ENCODE data around the gene BASP1.
"Not testable (repeated sequence)": the region's sequence is repeated elsewhere in the genome, so short reads cannot be mapped to it uniquely, and the experiment has no call there.

BASP1 gene

GRCh38 chr5:17255471-17256021 is 38.1 kb downstream of the BASP1 start:
- Histone ChIP-seq H3K4me3 (ENCODE audit: low read length) (no peak overlapping the region), H3K36me3 (ENCODE audit: control insufficient read depth, insufficient read depth, low read length) (no peaks in the 10 kb centered on the region), H3K9me3 (ENCODE audit: control insufficient read depth, insufficient read depth, low read length) (0 out of 2 replicates have a peak, but pooled peaks cover 2% of the 10 kb centered on the region), H3K27me3 (ENCODE audit: control insufficient read depth, insufficient read depth, low read length) (no peaks in the 10 kb centered on the region), H3K27ac (ENCODE audit: low read length) (no peak overlapping the region), H3K4me1 (ENCODE audit: control insufficient read depth, insufficient read depth, low read length) (no peaks in the 10 kb centered on the region)
- DNase-seq (ENCODE audit: low read depth, low spot score) = no peak
- WGBS (ENCODE audit: insufficient coverage, insufficient read length) = no CpG with 5 or more reads among the region's 6 CpGs

- no peak for DNase-seq (ENCODE audit: low read depth, low spot score)
- no peaks in the 10 kb centered on the region for H3K4me1 ChIP-seq (ENCODE audit: control insufficient read depth, insufficient read depth, low read length)
- H3K36me3 ChIP-seq (ENCODE audit: control insufficient read depth, insufficient read depth, low read length) = no peaks in the 10 kb centered on the region
- no peak overlapping the region for H3K4me3 ChIP-seq (ENCODE audit: low read length)
- H3K9me3 ChIP-seq (ENCODE audit: control insufficient read depth, insufficient read depth, low read length) = 0 out of 2 replicates have a peak, but pooled peaks cover 2% of the 10 kb centered on the region
- H3K27me3 ChIP-seq (ENCODE audit: control insufficient read depth, insufficient read depth, low read length) = no peaks in the 10 kb centered on the region
- no peak overlapping the region for H3K27ac ChIP-seq (ENCODE audit: low read length)
- WGBS (ENCODE audit: insufficient coverage, insufficient read length) = no CpG with 5 or more reads among the region's 3 CpGs
Observed at GRCh38 chr5:17256171-17256570, 38.7 kb downstream of the BASP1 start.

GRCh38 chr5:17256839-17257238 is 39.4 kb downstream of the BASP1 start:
- Histone ChIP-seq H3K4me3 (ENCODE audit: low read length) (no peak overlapping the region), H3K27ac (ENCODE audit: low read length) (no peak overlapping the region), H3K4me1 (ENCODE audit: control insufficient read depth, insufficient read depth, low read length) (no peaks in the 10 kb centered on the region), H3K27me3 (ENCODE audit: control insufficient read depth, insufficient read depth, low read length) (no peaks in the 10 kb centered on the region), H3K9me3 (ENCODE audit: control insufficient read depth, insufficient read depth, low read length) (0 out of 2 replicates have a peak, but pooled peaks cover 2% of the 10 kb centered on the region), H3K36me3 (ENCODE audit: control insufficient read depth, insufficient read depth, low read length) (no peaks in the 10 kb centered on the region)
- DNase-seq (ENCODE audit: low read depth, low spot score) = no peak

- no peak overlapping the region for H3K4me3 ChIP-seq (ENCODE audit: low read length)
- no peak for DNase-seq (ENCODE audit: low read depth, low spot score)
- H3K36me3 ChIP-seq (ENCODE audit: control insufficient read depth, insufficient read depth, low read length) = no peaks in the 10 kb centered on the region
- no peaks in the 10 kb centered on the region for H3K27me3 ChIP-seq (ENCODE audit: control insufficient read depth, insufficient read depth, low read length)
- no peak overlapping the region for H3K27ac ChIP-seq (ENCODE audit: low read length)
- H3K4me1 ChIP-seq (ENCODE audit: control insufficient read depth, insufficient read depth, low read length) = no peaks in the 10 kb centered on the region
- no CpG with 5 or more reads among the region's 5 CpGs for WGBS (ENCODE audit: insufficient coverage, insufficient read length)
- H3K9me3 ChIP-seq (ENCODE audit: control insufficient read depth, insufficient read depth, low read length) = 0 out of 2 replicates have a peak, but pooled peaks cover 2% of the 10 kb centered on the region
Observed at GRCh38 chr5:17257705-17258273, 40.4 kb downstream of the BASP1 start.

- 0 out of 2 replicates have a peak, but pooled peaks cover 2% of the 10 kb centered on the region for H3K9me3 ChIP-seq (ENCODE audit: control insufficient read depth, insufficient read depth, low read length)
- DNase-seq (ENCODE audit: low read depth, low spot score) = no peak
- WGBS (ENCODE audit: insufficient coverage, insufficient read length) = no CpG with 5 or more reads among the region's 2 CpGs
- H3K36me3 ChIP-seq (ENCODE audit: control insufficient read depth, insufficient read depth, low read length) = no peaks in the 10 kb centered on the region
- no peaks in the 10 kb centered on the region for H3K4me1 ChIP-seq (ENCODE audit: control insufficient read depth, insufficient read depth, low read length)
- H3K27ac ChIP-seq (ENCODE audit: low read length) = no peak overlapping the region
- no peak overlapping the region for H3K4me3 ChIP-seq (ENCODE audit: low read length)
- H3K27me3 ChIP-seq (ENCODE audit: control insufficient read depth, insufficient read depth, low read length) = no peaks in the 10 kb centered on the region
Observed at GRCh38 chr5:17258431-17258830, 41.0 kb downstream of the BASP1 start.

GRCh38 chr5:17259012-17259411 is 41.6 kb downstream of the BASP1 start:
- H3K9me3 ChIP-seq (ENCODE audit: control insufficient read depth, insufficient read depth, low read length); H3K4me3 ChIP-seq (ENCODE audit: low read length); H3K4me1 ChIP-seq (ENCODE audit: control insufficient read depth, insufficient read depth, low read length); H3K36me3 ChIP-seq (ENCODE audit: control insufficient read depth, insufficient read depth, low read length); H3K27ac ChIP-seq (ENCODE audit: low read length); H3K27me3 ChIP-seq (ENCODE audit: control insufficient read depth, insufficient read depth, low read length); DNase-seq (ENCODE audit: low read depth, low spot score): not testable (repeated sequence)
- WGBS (ENCODE audit: insufficient coverage, insufficient read length) = no CpG with 5 or more reads among the region's 4 CpGs

GRCh38 chr5:17259630-17260257 is 42.3 kb downstream of the BASP1 start:
- no peaks in the 10 kb centered on the region for H3K36me3 ChIP-seq (ENCODE audit: control insufficient read depth, insufficient read depth, low read length)
- no peak for DNase-seq (ENCODE audit: low read depth, low spot score)
- H3K4me3 ChIP-seq (ENCODE audit: low read length) = no peak overlapping the region
- no peaks in the 10 kb centered on the region for H3K4me1 ChIP-seq (ENCODE audit: control insufficient read depth, insufficient read depth, low read length)
- 0 out of 2 replicates have a peak, but pooled peaks cover 2% of the 10 kb centered on the region for H3K9me3 ChIP-seq (ENCODE audit: control insufficient read depth, insufficient read depth, low read length)
- H3K27me3 ChIP-seq (ENCODE audit: control insufficient read depth, insufficient read depth, low read length) = no peaks in the 10 kb centered on the region
- no CpG with 5 or more reads among the region's 5 CpGs for WGBS (ENCODE audit: insufficient coverage, insufficient read length)
- no peak overlapping the region for H3K27ac ChIP-seq (ENCODE audit: low read length)

GRCh38 chr5:17260549-17260948 is 43.1 kb downstream of the BASP1 start:
- Histone ChIP-seq H3K4me3 (ENCODE audit: low read length) (no peak overlapping the region), H3K27ac (ENCODE audit: low read length) (no peak overlapping the region), H3K4me1 (ENCODE audit: control insufficient read depth, insufficient read depth, low read length) (no peaks in the 10 kb centered on the region), H3K9me3 (ENCODE audit: control insufficient read depth, insufficient read depth, low read length) (0 out of 2 replicates have a peak, but pooled peaks cover 2% of the 10 kb centered on the region), H3K36me3 (ENCODE audit: control insufficient read depth, insufficient read depth, low read length) (no peaks in the 10 kb centered on the region), H3K27me3 (ENCODE audit: control insufficient read depth, insufficient read depth, low read length) (no peaks in the 10 kb centered on the region)
- no CpG with 5 or more reads among the region's 5 CpGs for WGBS (ENCODE audit: insufficient coverage, insufficient read length)
- no peak for DNase-seq (ENCODE audit: low read depth, low spot score)

GRCh38 chr5:17261075-17261474 is 43.6 kb downstream of the BASP1 start:
- H3K27me3 ChIP-seq (ENCODE audit: control insufficient read depth, insufficient read depth, low read length) = no peaks in the 10 kb centered on the region
- H3K4me3 ChIP-seq (ENCODE audit: low read length) = no peak overlapping the region
- no peak overlapping the region for H3K27ac ChIP-seq (ENCODE audit: low read length)
- no CpG with 5 or more reads among the region's 3 CpGs for WGBS (ENCODE audit: insufficient coverage, insufficient read length)
- 0 out of 2 replicates have a peak, but pooled peaks cover 2% of the 10 kb centered on the region for H3K9me3 ChIP-seq (ENCODE audit: control insufficient read depth, insufficient read depth, low read length)
- H3K36me3 ChIP-seq (ENCODE audit: control insufficient read depth, insufficient read depth, low read length) = no peaks in the 10 kb centered on the region
- H3K4me1 ChIP-seq (ENCODE audit: control insufficient read depth, insufficient read depth, low read length) = no peaks in the 10 kb centered on the region
- DNase-seq (ENCODE audit: low read depth, low spot score) = no peak

- no CpG with 5 or more reads among the region's 2 CpGs for WGBS (ENCODE audit: insufficient coverage, insufficient read length)
- Histone ChIP-seq H3K27ac (ENCODE audit: low read length) (no peak overlapping the region), H3K36me3 (ENCODE audit: control insufficient read depth, insufficient read depth, low read length) (no peaks in the 10 kb centered on the region), H3K4me1 (ENCODE audit: control insufficient read depth, insufficient read depth, low read length) (no peaks in the 10 kb centered on the region), H3K9me3 (ENCODE audit: control insufficient read depth, insufficient read depth, low read length) (no peaks in the 10 kb centered on the region), H3K27me3 (ENCODE audit: control insufficient read depth, insufficient read depth, low read length) (no peaks in the 10 kb centered on the region), H3K4me3 (ENCODE audit: low read length) (no peak overlapping the region)
- no peak for DNase-seq (ENCODE audit: low read depth, low spot score)
Observed at GRCh38 chr5:17265041-17265440, 47.6 kb downstream of the BASP1 start.

- Histone ChIP-seq H3K9me3 (ENCODE audit: control insufficient read depth, insufficient read depth, low read length) (no peaks in the 10 kb centered on the region), H3K27me3 (ENCODE audit: control insufficient read depth, insufficient read depth, low read length) (no peaks in the 10 kb centered on the region), H3K36me3 (ENCODE audit: control insufficient read depth, insufficient read depth, low read length) (no peaks in the 10 kb centered on the region), H3K27ac (ENCODE audit: low read length) (no peak overlapping the region), H3K4me1 (ENCODE audit: control insufficient read depth, insufficient read depth, low read length) (no peaks in the 10 kb centered on the region), H3K4me3 (ENCODE audit: low read length) (no peak overlapping the region)
- no CpG with 5 or more reads among the region's 5 CpGs for WGBS (ENCODE audit: insufficient coverage, insufficient read length)
- DNase-seq (ENCODE audit: low read depth, low spot score) = no peak
Observed at GRCh38 chr5:17267106-17267505, 49.7 kb downstream of the BASP1 start.

Data from iPS DF 6.9 (cell line).